Measurements from ENCODE around the gene TMEM14B. TPM values are rescaled to one million over a fixed set of nuclear protein-coding genes. Genes with fewer than 3 reads are reported as not detected.

Gene TMEM14B
- total and polyA plus RNA-seq, 9 of the 15 experiments (the other 6 are each of a cell fraction or from before 2014, with no cell fraction given), result 174 to 862 (median 263) TPM

GRCh38 chr6:10759312-10759839, 11.8 kb downstream of the TMEM14B start (continued):
- TF ChIP-seq TCF7L2 (IDR thresholded peaks at IDR 0.05; ENCODE audit: low read depth, low read length) (no peak), SMARCA4 (IDR thresholded peaks at IDR 0.05) (peak; percentile 36; the same call in 1 of the 2 replicates), ARID3A (IDR thresholded peaks at IDR 0.05; ENCODE audit: borderline replicate concordance, low read depth, low read length) (peak; percentile 96), CREB1 (IDR thresholded peaks at IDR 0.05) (no peak), CREB1 (CRISPR knock-in tag; IDR thresholded peaks at IDR 0.05) (no peak), REST (IDR thresholded peaks at IDR 0.05; ENCODE audit: borderline replicate concordance) (peak; percentile 47; the same call in 1 of the 2 replicates), REST (CRISPR knock-in tag; IDR thresholded peaks at IDR 0.05; ENCODE audit: low read depth) (no peak), ZNF232 (CRISPR knock-in tag; IDR thresholded peaks at IDR 0.05) (no peak), TRIM25 (IDR thresholded peaks at IDR 0.05; ENCODE audit: borderline replicate concordance) (no peak), JUNB (CRISPR knock-in tag; conservative IDR thresholded peaks at IDR 0.05) (no peak), ZFP36 (IDR thresholded peaks at IDR 0.05; ENCODE audit: low read depth, low read length, partially characterized antibody) (no peak), GMEB1 (CRISPR knock-in tag; IDR thresholded peaks at IDR 0.05) (no peak), ZNF507 (tag; conservative IDR thresholded peaks at IDR 0.05) (no peak)
